KOPT-K1 (cell line): ENCODE results near the gene FCRL6.

ENCODE experiments used
- H3K27ac ChIP-seq: fragments of 200-600 bp; sonication (generic); 2 replicates; pipeline ENCODE4 v1.5.1; 2016; ENCODE audit warnings: antibody characterized with exemption, mild to moderate bottlenecking, low read depth, low read length; ENCODE audit not compliant: poor library complexity, severe bottlenecking
- H3K36me3 ChIP-seq: fragments of 200-600 bp; sonication (generic); 2 replicates; pipeline ENCODE4 v1.5.1; 2017; ENCODE audit warnings: antibody characterized with exemption, mild to moderate bottlenecking, low read length, moderate library complexity; ENCODE audit not compliant: insufficient read depth
- H3K9me3 ChIP-seq: fragments of 200-600 bp; sonication (generic); 2 replicates; pipeline ENCODE4 v1.5.1; 2017; ENCODE audit warnings: antibody characterized with exemption, low read length, mild to moderate bottlenecking; ENCODE audit not compliant: insufficient read depth, poor library complexity, severe bottlenecking

Gene FCRL6

DNA sequence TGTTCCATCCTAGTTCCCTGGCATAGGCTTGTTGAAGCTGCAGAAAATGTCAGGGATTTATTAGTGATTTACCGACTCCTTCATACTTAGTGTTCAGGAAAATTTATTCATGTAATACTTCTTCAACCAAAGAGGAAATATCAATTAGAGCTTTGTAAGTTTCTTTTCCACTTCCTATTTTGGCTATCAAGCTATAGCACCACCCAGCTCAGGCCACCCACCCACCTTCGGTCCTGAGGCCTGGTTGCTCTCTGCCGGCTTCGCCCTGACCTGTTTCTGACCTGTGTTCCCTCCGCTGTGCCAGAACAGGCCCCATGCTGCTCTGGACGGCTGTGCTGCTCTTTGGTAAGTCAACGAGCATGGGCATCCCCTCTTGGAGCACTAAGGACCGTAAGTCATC lies at the start of gene FCRL6:
TSS of gene FCRL6 (plus strand) at position 250 of the 400 bp plus-strand sequence. CDS start at position 315, 65 bp downstream.
- Histone ChIP-seq H3K9me3 (no peaks in the 10 kb centered on the region), H3K27ac (no peak within 1 kb of the TSS), H3K36me3 (no peaks in the 10 kb centered on the region)

- Histone ChIP-seq H3K9me3 (no peaks in the 10 kb centered on the region), H3K27ac (no peak overlapping the region), H3K36me3 (no peaks in the 10 kb centered on the region)
Observed at GRCh38 chr1:159753386-159753785, 48.8 kb upstream of the FCRL6 start.

GRCh38 chr1:159755451-159756007 lies 46.6 kb upstream of the FCRL6 start:
- no peaks in the 10 kb centered on the region for H3K9me3 ChIP-seq
- H3K36me3 ChIP-seq, result no peaks in the 10 kb centered on the region
- H3K27ac ChIP-seq, result no peak overlapping the region

- Histone ChIP-seq H3K9me3 (no peaks in the 10 kb centered on the region), H3K36me3 (no peaks in the 10 kb centered on the region), H3K27ac (no peak overlapping the region)
Observed at GRCh38 chr1:159756397-159756796, 45.8 kb upstream of the FCRL6 start.

DNA sequence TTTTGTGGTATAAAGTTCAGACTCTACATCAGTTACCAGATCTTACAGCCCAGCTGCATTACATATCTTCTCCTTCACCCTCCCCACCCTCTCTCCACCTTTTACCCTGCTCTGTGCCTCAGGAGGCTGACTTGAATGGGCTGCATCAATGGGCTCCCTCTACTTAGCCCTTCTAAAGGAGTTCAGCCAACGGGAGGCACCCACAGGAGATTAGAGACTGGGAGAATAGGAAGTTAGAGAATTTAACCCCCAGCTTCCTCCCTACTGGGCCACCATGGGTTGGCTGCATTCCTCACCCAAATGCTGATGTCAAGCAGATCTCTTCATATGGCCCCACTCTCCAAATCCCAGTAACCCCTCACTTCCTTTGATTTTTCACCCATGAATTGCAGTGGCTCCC lies 38.5 kb upstream of the FCRL6 start:
- Histone ChIP-seq H3K9me3 (no peaks in the 10 kb centered on the region), H3K36me3 (no peaks in the 10 kb centered on the region), H3K27ac (no peak overlapping the region)

- no peak overlapping the region for H3K27ac ChIP-seq
- H3K36me3 ChIP-seq, result no peaks in the 10 kb centered on the region
- H3K9me3 ChIP-seq, result no peaks in the 10 kb centered on the region
Observed at GRCh38 chr1:159765806-159766205, 36.4 kb upstream of the FCRL6 start.

- Histone ChIP-seq H3K27ac (no peak overlapping the region), H3K9me3 (no peaks in the 10 kb centered on the region), H3K36me3 (no peaks in the 10 kb centered on the region)
Observed at GRCh38 chr1:159771127-159771895, 30.8 kb upstream of the FCRL6 start.

DNA sequence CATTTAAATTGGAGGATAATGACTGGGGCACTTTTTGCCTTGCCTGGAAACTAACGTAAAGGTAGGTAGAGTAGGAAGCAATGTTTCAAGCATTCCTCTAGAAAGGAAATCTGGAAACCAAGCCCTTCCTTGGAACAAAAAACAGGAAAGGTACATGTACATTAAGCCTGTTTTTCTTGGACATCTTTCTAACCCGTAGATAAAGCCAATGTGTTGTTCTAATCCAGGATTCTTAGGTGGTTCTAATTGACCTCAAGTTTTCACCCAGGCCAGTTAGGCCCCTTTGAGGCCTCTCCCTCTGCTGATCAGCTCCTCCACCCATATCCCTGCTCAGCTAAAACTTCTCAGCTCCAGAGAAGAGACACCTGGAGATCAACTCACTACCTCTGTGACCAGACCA lies 27.7 kb upstream of the FCRL6 start:
- no peaks in the 10 kb centered on the region for H3K36me3 ChIP-seq
- H3K27ac ChIP-seq, result no peak overlapping the region
- H3K9me3 ChIP-seq, result no peaks in the 10 kb centered on the region

DNA sequence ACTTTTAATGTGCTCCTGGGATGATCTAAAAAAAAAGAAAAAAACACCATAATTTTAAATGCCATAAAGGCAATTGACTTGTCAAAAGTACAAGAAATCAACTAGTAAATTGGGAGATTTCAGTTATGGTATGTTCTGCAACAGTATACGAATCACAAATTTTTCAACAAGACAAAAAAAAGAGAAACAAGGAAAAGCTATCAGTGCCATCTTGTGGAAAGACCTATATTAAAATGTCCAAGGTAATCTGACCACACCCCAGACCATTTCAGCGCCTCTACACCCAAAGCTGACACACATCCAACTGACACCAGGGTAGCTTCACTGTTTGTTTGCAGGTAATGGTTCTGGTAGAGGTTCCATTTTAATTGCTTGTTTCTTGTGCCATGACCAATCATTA lies 26.4 kb upstream of the FCRL6 start:
- Histone ChIP-seq H3K27ac (no peak overlapping the region), H3K9me3 (no peaks in the 10 kb centered on the region), H3K36me3 (no peaks in the 10 kb centered on the region)

GRCh38 chr1:159778266-159778665 lies 23.9 kb upstream of the FCRL6 start:
- H3K36me3 ChIP-seq, result no peaks in the 10 kb centered on the region

GRCh38 chr1:159779403-159779851 lies 22.7 kb upstream of the FCRL6 start:
- no peaks in the 10 kb centered on the region for H3K36me3 ChIP-seq
- no peak overlapping the region for H3K27ac ChIP-seq
- H3K9me3 ChIP-seq, result no peaks in the 10 kb centered on the region

More at GRCh38 chr1:159778266-159778665, 23.9 kb upstream of the FCRL6 start:
- Histone ChIP-seq H3K9me3 (no peaks in the 10 kb centered on the region), H3K27ac (no peak overlapping the region)

DNA sequence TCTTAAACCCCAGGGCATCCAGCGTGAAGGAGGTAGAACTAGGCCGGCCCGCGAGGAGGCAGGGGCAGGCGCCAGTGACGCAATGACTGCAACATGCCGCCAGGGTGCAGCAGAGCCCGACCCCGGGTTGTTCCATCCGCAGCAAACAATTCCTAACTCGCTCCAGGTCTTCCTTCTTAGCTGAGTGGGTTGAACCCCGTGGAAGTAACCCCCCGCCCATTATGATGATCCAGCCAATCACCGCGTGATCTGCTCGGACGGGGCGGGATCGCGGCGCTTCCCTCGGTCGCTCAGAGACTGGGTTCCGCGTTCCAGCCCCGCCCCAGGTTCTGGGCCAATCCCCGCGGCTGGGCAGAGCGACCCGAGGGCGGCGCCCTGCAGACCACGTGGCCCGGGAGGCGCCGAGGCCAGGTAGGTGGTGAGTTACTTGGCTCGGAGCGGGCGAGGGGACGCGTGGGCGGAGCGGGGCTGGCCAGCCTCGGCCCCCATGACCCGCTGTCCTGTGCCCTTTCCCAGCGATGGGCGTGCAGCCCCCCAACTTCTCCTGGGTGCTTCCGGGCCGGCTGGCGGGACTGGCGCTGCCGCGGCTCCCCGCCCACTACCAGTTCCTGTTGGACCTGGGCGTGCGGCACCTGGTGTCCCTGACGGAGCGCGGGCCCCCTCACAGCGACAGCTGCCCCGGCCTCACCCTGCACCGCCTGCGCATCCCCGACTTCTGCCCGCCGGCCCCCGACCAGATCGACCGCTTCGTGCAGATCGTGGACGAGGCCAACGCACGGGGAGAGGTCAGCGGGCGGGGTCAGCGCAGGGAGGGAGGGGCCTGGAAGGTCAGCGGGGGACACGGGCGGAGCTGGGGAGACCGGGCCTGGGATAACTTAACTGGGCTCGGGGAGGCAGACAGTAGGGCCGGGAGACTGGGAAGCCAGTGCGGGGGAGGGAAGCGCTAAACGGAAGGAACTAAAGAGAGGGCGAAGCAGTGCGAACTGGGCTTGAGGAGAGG lies 21.3 kb upstream of the FCRL6 start, which contains the start of gene DUSP23:
TSS of gene DUSP23 (plus strand) at position 380 of the 1,000 bp plus-strand sequence. CDS start at position 519, 139 bp downstream.
- Histone ChIP-seq H3K9me3 (no peaks in the 10 kb centered on the region), H3K27ac (no peak within 1 kb of the TSS), H3K36me3 (no peaks in the 10 kb centered on the region)

DNA sequence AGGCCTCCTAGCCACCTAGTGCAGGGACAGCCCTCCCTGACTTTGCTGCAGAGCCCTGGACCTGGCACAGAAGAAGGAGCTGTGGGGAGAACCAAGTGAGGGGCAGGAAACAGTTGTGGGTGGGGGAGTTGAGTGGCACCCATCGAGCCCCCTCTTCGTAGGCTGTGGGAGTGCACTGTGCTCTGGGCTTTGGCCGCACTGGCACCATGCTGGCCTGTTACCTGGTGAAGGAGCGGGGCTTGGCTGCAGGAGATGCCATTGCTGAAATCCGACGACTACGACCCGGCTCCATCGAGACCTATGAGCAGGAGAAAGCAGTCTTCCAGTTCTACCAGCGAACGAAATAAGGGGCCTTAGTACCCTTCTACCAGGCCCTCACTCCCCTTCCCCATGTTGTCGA lies 20.2 kb upstream of the FCRL6 start:
- Histone ChIP-seq H3K27ac (no peak overlapping the region), H3K36me3 (no peaks in the 10 kb centered on the region), H3K9me3 (no peaks in the 10 kb centered on the region)

DNA sequence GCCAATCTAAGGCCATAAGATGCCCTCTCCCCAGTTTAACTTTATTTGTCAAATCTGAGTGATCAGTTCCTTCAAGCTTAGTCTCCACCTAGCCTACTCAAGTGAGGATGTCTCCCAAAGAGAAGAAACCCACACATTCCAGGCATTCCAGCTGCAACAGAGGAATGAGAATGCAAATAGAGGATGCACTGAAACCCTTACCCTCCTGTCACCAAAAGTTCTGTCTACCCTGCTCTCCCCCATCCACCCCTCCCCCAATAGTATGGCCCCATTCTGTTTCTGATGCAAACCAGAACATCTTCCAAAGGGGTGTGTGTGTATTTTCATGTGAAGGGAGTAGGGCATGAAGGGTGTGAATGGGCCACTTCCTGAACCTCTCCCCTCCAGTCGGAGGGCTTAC lies 18.4 kb upstream of the FCRL6 start:
- Histone ChIP-seq H3K9me3 (no peaks in the 10 kb centered on the region), H3K27ac (no peak overlapping the region), H3K36me3 (no peaks in the 10 kb centered on the region)

DNA sequence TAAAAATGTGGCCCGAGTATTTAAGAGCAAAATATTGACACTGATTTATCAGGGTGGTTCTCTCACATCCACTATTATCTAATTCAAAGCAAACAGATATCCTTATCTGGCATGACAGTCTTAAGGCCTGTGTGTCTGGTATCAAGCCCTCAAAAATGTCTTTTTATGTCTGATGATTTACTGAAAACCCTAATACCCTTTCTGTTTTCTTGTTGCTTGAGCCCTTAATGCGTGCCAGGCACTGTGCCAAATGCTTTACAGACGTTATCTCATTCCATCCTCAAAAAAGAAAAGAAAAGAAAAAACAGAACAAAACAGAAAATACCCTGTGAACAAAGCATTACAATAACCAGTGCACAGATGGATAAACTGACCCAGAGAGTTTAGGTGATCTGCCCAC lies 15.7 kb upstream of the FCRL6 start:
- H3K27ac ChIP-seq, result no peak overlapping the region
- no peaks in the 10 kb centered on the region for H3K36me3 ChIP-seq
- H3K9me3 ChIP-seq, result no peaks in the 10 kb centered on the region
